Liver (tissue), 3 donors: ENCODE results near the gene XRCC6.

ENCODE experiments used
- CTCF ChIP-seq: fragments of 150-350 bp; IDR thresholded peaks from 2 replicates; pipeline ENCODE4 v1.5.1; 2017; ENCODE audit warnings: improper control_type of control experiment, low read depth, low read length; ENCODE audit not compliant: missing input control
- EGR1 ChIP-seq, 2 donors: IDR thresholded peaks; 2 replicates each; pipeline ENCODE4 v1.6.1; 2016 to 2018; ENCODE audit warnings: antibody characterized with exemption in 2 of 2, low read depth in 2 of 2
- JUND ChIP-seq, 2 donors: IDR thresholded peaks; 2 replicates each; pipeline ENCODE4 v1.6.1; 2016; ENCODE audit warnings: antibody characterized with exemption in 2 of 2
- MAX ChIP-seq: IDR thresholded peaks from 2 replicates; pipeline ENCODE4 v1.6.1; 2016; ENCODE audit warnings: antibody characterized with exemption
- NR2F2 ChIP-seq: IDR thresholded peaks from 2 replicates; pipeline ENCODE4 v1.6.1; 2016; ENCODE audit warnings: antibody characterized with exemption
- RAD21 ChIP-seq, 2 donors: IDR thresholded peaks; 2 replicates each; pipeline ENCODE4 v1.6.1; 2016; ENCODE audit warnings: antibody characterized with exemption in 2 of 2, mild to moderate bottlenecking in 2 of 2
- REST ChIP-seq: IDR thresholded peaks from 2 replicates; pipeline ENCODE4 v1.6.1; 2016; ENCODE audit warnings: antibody characterized with exemption, mild to moderate bottlenecking
- RXRA ChIP-seq, 2 donors: IDR thresholded peaks; 2 replicates each; pipeline ENCODE4 v1.6.1; 2017 to 2018; ENCODE audit warnings: antibody characterized with exemption in 2 of 2, mild to moderate bottlenecking in 1 of 2
- TAF1 ChIP-seq: conservative IDR thresholded peaks from 2 replicates; pipeline ENCODE4 v1.6.1; 2016; ENCODE audit warnings: antibody characterized with exemption, mild to moderate bottlenecking
- YY1 ChIP-seq: IDR thresholded peaks from 2 replicates; pipeline ENCODE4 v1.6.1; 2016; ENCODE audit warnings: antibody characterized with exemption, mild to moderate bottlenecking
- TF ChIP-seq, protein P1 (sequence below): IDR thresholded peaks from 2 replicates; pipeline ENCODE4 v1.6.1; 2016; ENCODE audit warnings: antibody characterized with exemption
- TF ChIP-seq, protein P2 (sequence below): IDR thresholded peaks from 2 replicates; pipeline ENCODE4 v1.6.1; 2016; ENCODE audit warnings: antibody characterized with exemption
- donor health status: healthy.
- donor health status: healthy.

- TF ChIP-seq CTCF = no peak
- TF ChIP-seq, protein P1, sequence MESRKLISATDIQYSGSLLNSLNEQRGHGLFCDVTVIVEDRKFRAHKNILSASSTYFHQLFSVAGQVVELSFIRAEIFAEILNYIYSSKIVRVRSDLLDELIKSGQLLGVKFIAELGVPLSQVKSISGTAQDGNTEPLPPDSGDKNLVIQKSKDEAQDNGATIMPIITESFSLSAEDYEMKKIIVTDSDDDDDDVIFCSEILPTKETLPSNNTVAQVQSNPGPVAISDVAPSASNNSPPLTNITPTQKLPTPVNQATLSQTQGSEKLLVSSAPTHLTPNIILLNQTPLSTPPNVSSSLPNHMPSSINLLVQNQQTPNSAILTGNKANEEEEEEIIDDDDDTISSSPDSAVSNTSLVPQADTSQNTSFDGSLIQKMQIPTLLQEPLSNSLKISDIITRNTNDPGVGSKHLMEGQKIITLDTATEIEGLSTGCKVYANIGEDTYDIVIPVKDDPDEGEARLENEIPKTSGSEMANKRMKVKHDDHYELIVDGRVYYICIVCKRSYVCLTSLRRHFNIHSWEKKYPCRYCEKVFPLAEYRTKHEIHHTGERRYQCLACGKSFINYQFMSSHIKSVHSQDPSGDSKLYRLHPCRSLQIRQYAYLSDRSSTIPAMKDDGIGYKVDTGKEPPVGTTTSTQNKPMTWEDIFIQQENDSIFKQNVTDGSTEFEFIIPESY = no peak
- TF ChIP-seq TAF1 = no peak
- TF ChIP-seq REST = no peak
- TF ChIP-seq, protein P2, sequence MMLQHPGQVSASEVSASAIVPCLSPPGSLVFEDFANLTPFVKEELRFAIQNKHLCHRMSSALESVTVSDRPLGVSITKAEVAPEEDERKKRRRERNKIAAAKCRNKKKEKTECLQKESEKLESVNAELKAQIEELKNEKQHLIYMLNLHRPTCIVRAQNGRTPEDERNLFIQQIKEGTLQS = no peak
- no peak for TF ChIP-seq MAX
- no peak for TF ChIP-seq EGR1 (IDR thresholded peaks at IDR 0.05; ENCODE audit: low read depth in 2 of 2)
- no peak for TF ChIP-seq RAD21 (IDR thresholded peaks at IDR 0.05)
- no peak for TF ChIP-seq YY1
- TF ChIP-seq RXRA (IDR thresholded peaks at IDR 0.05) = no peak
- no peak for TF ChIP-seq NR2F2
- no peak for TF ChIP-seq JUND (IDR thresholded peaks at IDR 0.05)
Observed at GRCh38 chr22:41664951-41665350, 43.9 kb downstream of the XRCC6 start.
